Measurements from ENCODE around the gene RAD51AP1.

The RAD51AP1 gene

GRCh38 chr12:4591180-4591687, 52.5 kb downstream of the RAD51AP1 start:
- no peak for DNase-seq (ENCODE audit: low read depth)

GRCh38 chr12:4595881-4596280, 57.2 kb downstream of the RAD51AP1 start:
- DNase-seq (ENCODE audit: low read depth): no peak

GRCh38 chr12:4603421-4603820, 64.7 kb downstream of the RAD51AP1 start:
- no peak for DNase-seq (ENCODE audit: low read depth)

DNA sequence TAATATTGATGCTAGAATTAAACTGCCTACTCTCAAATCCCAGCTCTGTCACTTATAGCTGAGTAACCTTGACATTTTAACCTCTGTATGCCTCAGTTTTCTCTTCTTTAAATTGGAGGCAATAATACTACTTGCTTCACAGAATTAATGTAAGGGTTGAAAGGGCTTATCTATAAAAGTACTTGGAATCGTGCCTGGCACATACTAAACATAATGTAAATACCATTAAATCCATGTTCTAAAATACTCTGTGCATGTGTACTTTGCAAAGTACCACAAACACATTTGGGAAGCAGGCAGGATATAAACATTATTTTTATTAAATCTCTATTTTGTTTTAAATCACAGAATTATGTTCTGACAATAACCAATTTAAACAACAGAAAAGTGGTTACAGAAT, 65.3 kb downstream of the RAD51AP1 start:
- DNase-seq (ENCODE audit: low read depth): no peak

GRCh38 chr12:4604684-4605193, 66.0 kb downstream of the RAD51AP1 start:
- DNase-seq (ENCODE audit: low read depth): peak; percentile 46

- DNase-seq (ENCODE audit: low read depth): no peak
Measured at GRCh38 chr12:4607056-4607455, 68.4 kb downstream of the RAD51AP1 start.

DNA sequence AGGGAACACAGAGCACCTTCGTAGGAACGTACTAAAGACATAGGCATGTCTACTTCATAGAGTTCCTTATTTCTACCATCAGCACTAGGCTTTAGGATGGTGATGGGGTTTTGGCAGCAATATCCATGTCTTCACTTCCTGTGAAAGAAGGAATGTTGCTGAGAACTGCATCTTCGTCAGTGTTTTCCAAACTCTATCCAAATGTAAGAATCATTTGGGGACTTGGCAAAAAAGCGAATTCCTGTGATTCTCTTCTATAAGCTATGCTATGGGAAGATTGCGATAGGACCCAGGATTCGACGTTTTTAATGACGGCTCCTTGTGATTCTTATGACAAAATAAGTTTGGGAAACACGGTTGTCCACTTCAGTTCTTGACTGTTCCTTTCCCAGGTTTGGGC, 70.4 kb downstream of the RAD51AP1 start:
- DNase-seq (ENCODE audit: low read depth): no peak

Measured in HS-5 (cell line).